ENCODE data around the gene DYNLRB1.

DYNLRB1 gene

GRCh38 chr20:34559311-34560140, 43.3 kb downstream of the DYNLRB1 start:
- no peak for DNase-seq

- DNase-seq, result no peak
These were observed 43.9 kb downstream of the DYNLRB1 start for GRCh38 chr20:34560141-34560523.

GRCh38 chr20:34560614-34561013, 44.4 kb downstream of the DYNLRB1 start:
- no peak for DNase-seq

- DNase-seq, result no peak
These were observed 45.4 kb downstream of the DYNLRB1 start for GRCh38 chr20:34561661-34562060.

GRCh38 chr20:34562641-34563040, 46.4 kb downstream of the DYNLRB1 start:
- peak; percentile 38 to 44 for DNase-seq

GRCh38 chr20:34564833-34565232, 48.6 kb downstream of the DYNLRB1 start:
- DNase-seq, result peak; percentile 70 to 80

GRCh38 chr20:34566978-34567891, 51.0 kb downstream of the DYNLRB1 start:
- DNase-seq, result no peak

- DNase-seq, result no peak
These were observed 52.0 kb downstream of the DYNLRB1 start for GRCh38 chr20:34567892-34568865.

- no peak for DNase-seq
These were observed 53.4 kb downstream of the DYNLRB1 start for GRCh38 chr20:34569598-34569997.

- DNase-seq, result peak; percentile 91 to 92
These were observed 54.7 kb downstream of the DYNLRB1 start for GRCh38 chr20:34570859-34571306.

- no peak for DNase-seq
These were observed 55.5 kb downstream of the DYNLRB1 start for GRCh38 chr20:34571753-34572152.

- peak; percentile 38 to 54 for DNase-seq
These were observed 57.5 kb downstream of the DYNLRB1 start for GRCh38 chr20:34573541-34574300.

GRCh38 chr20:34574426-34574825, 58.2 kb downstream of the DYNLRB1 start:
- DNase-seq, result no peak

- DNase-seq, result no peak
These were observed 58.6 kb downstream of the DYNLRB1 start for GRCh38 chr20:34574861-34575260.

- no peak for DNase-seq
These were observed 59.0 kb downstream of the DYNLRB1 start for GRCh38 chr20:34575271-34575670.

- no peak for DNase-seq
These were observed 59.5 kb downstream of the DYNLRB1 start for GRCh38 chr20:34575756-34576155.

- peak in 1 of 2 donors; percentile 28 for DNase-seq
These were observed 60.8 kb downstream of the DYNLRB1 start for GRCh38 chr20:34577061-34577460.

GRCh38 chr20:34578025-34578424, 61.8 kb downstream of the DYNLRB1 start:
- DNase-seq, result peak; percentile 94 to 96

GRCh38 chr20:34578521-34578920, 62.3 kb downstream of the DYNLRB1 start:
- DNase-seq, result no peak

- peak in 1 of 2 donors; percentile 43 for DNase-seq
These were observed 63.2 kb downstream of the DYNLRB1 start for GRCh38 chr20:34579191-34579978.

Data from inflammatory macrophage treated with lipopolysaccharide for 1 hour (primary cell).